Activated T-cell treated with anti-CD3 and anti-CD28 coated beads, Interleukin-2, amount 50 U/mL, for 24 hours (primary cell): ENCODE data around the gene C1QTNF9B.
"Not testable (repeated sequence)": the region's sequence is repeated elsewhere in the genome, so short reads cannot be mapped to it uniquely, and the experiment has no call there.

ENCODE experiments used
- DNase-seq: peaks from one replicate; pipeline ENCODE4 v3.0.0-alpha.2; 2020
- H3K27ac Mint-ChIP-seq: 2 replicates; pipeline ENCODE4 v1.8.0; 2020; ENCODE audit warnings: mild to moderate bottlenecking, mixed read lengths
- H3K27me3 Mint-ChIP-seq: 2 replicates; pipeline ENCODE4 v1.8.0; 2020; ENCODE audit warnings: mixed read lengths
- H3K36me3 Mint-ChIP-seq: 2 replicates; pipeline ENCODE4 v1.8.0; 2020; ENCODE audit warnings: low read depth, mixed read lengths
- H3K4me1 Mint-ChIP-seq: 2 replicates; pipeline ENCODE4 v1.8.0; 2020; ENCODE audit warnings: low read depth, mixed read lengths
- H3K4me3 Mint-ChIP-seq: 2 replicates; pipeline ENCODE4 v1.8.0; 2020; ENCODE audit warnings: mild to moderate bottlenecking, moderate library complexity, mixed read lengths
- H3K9me3 Mint-ChIP-seq: 2 replicates; pipeline ENCODE4 v1.8.0; 2020; ENCODE audit warnings: mixed read lengths

The C1QTNF9B gene

GRCh38 chr13:23909606-23910005 lies 12.3 kb upstream of the C1QTNF9B start:
- no peaks in the 10 kb centered on the region for H3K9me3 Mint-ChIP-seq
- H3K27ac Mint-ChIP-seq, result no peak overlapping the region
- H3K36me3 Mint-ChIP-seq, result no peaks in the 10 kb centered on the region
- H3K27me3 Mint-ChIP-seq, result peaks cover 41% of the 10 kb centered on the region
- H3K4me3 Mint-ChIP-seq, result no peak overlapping the region
- H3K4me1 Mint-ChIP-seq, result peaks cover 8% of the 10 kb centered on the region
- DNase-seq, result no peak

DNA sequence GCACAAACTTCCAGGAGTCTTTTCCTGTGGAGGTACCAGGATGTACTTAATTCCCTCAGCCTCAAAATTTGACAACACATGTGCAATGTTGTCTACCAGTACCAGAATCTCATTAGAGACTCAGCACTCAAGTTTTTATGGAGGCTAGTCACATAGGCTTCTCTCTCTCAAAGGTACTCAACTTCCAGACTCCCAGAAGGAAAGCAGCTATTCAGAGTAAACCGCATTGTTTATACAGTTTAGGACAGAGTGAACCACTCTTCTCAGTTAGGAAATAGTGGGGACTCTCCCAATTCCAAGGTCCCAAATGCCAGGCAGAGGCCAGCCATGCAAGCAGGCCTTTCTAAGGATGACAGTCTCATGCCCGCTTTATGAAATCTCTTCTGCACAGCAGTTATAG lies 8.5 kb upstream of the C1QTNF9B start:
- Mint-ChIP-seq H3K27me3 (peaks cover 58% of the 10 kb centered on the region), H3K9me3 (no peaks in the 10 kb centered on the region), H3K36me3 (no peaks in the 10 kb centered on the region), H3K4me1 (peaks cover 5% of the 10 kb centered on the region), H3K27ac (no peak overlapping the region), H3K4me3 (no peak overlapping the region)
- DNase-seq, result no peak

DNA sequence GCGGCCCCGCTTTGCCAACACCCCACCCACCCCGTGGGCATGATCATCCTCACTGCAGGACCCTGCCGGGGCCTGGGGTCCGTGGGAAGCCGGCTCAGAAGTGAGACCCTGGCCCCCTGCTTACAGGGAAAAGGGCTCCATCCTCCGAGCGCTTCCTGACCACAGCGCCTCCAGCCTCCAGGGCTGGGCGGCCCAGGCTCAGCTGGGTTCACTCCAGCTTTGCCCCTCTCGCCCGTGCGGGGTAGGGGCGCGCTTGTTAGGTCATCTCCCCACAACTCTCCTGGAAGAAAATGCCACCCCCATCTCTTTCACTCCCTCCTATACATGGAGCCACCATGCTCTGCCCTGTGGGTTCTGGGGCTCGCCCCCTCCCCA lies 6.6 kb upstream of the C1QTNF9B start:
- H3K27ac Mint-ChIP-seq, result no peak overlapping the region
- no peaks in the 10 kb centered on the region for H3K36me3 Mint-ChIP-seq
- DNase-seq, result no peak
- no peaks in the 10 kb centered on the region for H3K9me3 Mint-ChIP-seq
- peaks cover 57% of the 10 kb centered on the region for H3K27me3 Mint-ChIP-seq
- H3K4me1 Mint-ChIP-seq, result peaks cover 5% of the 10 kb centered on the region
- peak overlapping the region; percentile 23 for H3K4me3 Mint-ChIP-seq

- peak overlapping the region; percentile 23 for H3K4me3 Mint-ChIP-seq
- H3K27ac Mint-ChIP-seq, result no peak overlapping the region
- peaks cover 57% of the 10 kb centered on the region for H3K27me3 Mint-ChIP-seq
Measured at GRCh38 chr13:23902975-23903905, 5.9 kb upstream of the C1QTNF9B start.

GRCh38 chr13:23901365-23901764 lies 4.1 kb upstream of the C1QTNF9B start:
- DNase-seq, result no peak

More at GRCh38 chr13:23902975-23903905, 5.9 kb upstream of the C1QTNF9B start:
- H3K36me3 Mint-ChIP-seq, result no peaks in the 10 kb centered on the region
- no peaks in the 10 kb centered on the region for H3K9me3 Mint-ChIP-seq
- H3K4me1 Mint-ChIP-seq, result peaks cover 5% of the 10 kb centered on the region
- no peak for DNase-seq

GRCh38 chr13:23899555-23899954 lies 2.3 kb upstream of the C1QTNF9B start:
- DNase-seq, result no peak
- no peak overlapping the region for H3K27ac Mint-ChIP-seq
- no peak overlapping the region for H3K4me3 Mint-ChIP-seq
- peaks cover 40% of the 10 kb centered on the region for H3K27me3 Mint-ChIP-seq
- no peaks in the 10 kb centered on the region for H3K36me3 Mint-ChIP-seq
- H3K9me3 Mint-ChIP-seq, result no peaks in the 10 kb centered on the region
- H3K4me1 Mint-ChIP-seq, result peaks cover 5% of the 10 kb centered on the region

More at GRCh38 chr13:23901365-23901764, 4.1 kb upstream of the C1QTNF9B start:
- no peak overlapping the region for H3K27ac Mint-ChIP-seq
- H3K4me1 Mint-ChIP-seq, result peaks cover 5% of the 10 kb centered on the region
- H3K27me3 Mint-ChIP-seq, result peaks cover 50% of the 10 kb centered on the region
- H3K36me3 Mint-ChIP-seq, result no peaks in the 10 kb centered on the region
- no peak overlapping the region for H3K4me3 Mint-ChIP-seq
- H3K9me3 Mint-ChIP-seq, result no peaks in the 10 kb centered on the region

GRCh38 chr13:23898101-23898500 lies 799 bp upstream of the C1QTNF9B start:
- Mint-ChIP-seq H3K4me3 (no peak overlapping the region), H3K4me1 (peaks cover 3% of the 10 kb centered on the region), H3K9me3 (no peaks in the 10 kb centered on the region), H3K27me3 (peaks cover 29% of the 10 kb centered on the region), H3K36me3 (no peaks in the 10 kb centered on the region), H3K27ac (no peak overlapping the region)
- DNase-seq, result no peak

GRCh38 chr13:23894746-23895145 lies 2.6 kb downstream of the C1QTNF9B start:
- not testable (repeated sequence) for H3K4me1 Mint-ChIP-seq, H3K9me3 Mint-ChIP-seq, H3K27me3 Mint-ChIP-seq, H3K27ac Mint-ChIP-seq, H3K36me3 Mint-ChIP-seq, H3K4me3 Mint-ChIP-seq, DNase-seq

GRCh38 chr13:23893791-23894190 lies 3.5 kb downstream of the C1QTNF9B start:
- not testable (repeated sequence) for H3K36me3 Mint-ChIP-seq, H3K27ac Mint-ChIP-seq, H3K4me3 Mint-ChIP-seq, DNase-seq, H3K9me3 Mint-ChIP-seq, H3K27me3 Mint-ChIP-seq
- H3K4me1 Mint-ChIP-seq, result peaks cover 11% of the 10 kb centered on the region

GRCh38 chr13:23889615-23890607 lies 7.4 kb downstream of the C1QTNF9B start:
- H3K36me3 Mint-ChIP-seq, result peaks cover 8% of the 10 kb centered on the region
- no peaks in the 10 kb centered on the region for H3K27me3 Mint-ChIP-seq
- H3K27ac Mint-ChIP-seq, result peak overlapping the region; percentile 87
- H3K4me1 Mint-ChIP-seq, result peaks cover 29% of the 10 kb centered on the region
- peak overlapping the region; percentile 86 for H3K4me3 Mint-ChIP-seq
- no peak for DNase-seq
- no peaks in the 10 kb centered on the region for H3K9me3 Mint-ChIP-seq

GRCh38 chr13:23888658-23889614 lies 8.4 kb downstream of the C1QTNF9B start, which contains the start of gene MIPEP:
Gene MIPEP (minus strand): TSS chr13:23889400. CDS start chr13:23889320, 80 bp downstream.
- H3K27me3 Mint-ChIP-seq, result no peaks in the 10 kb centered on the region
- DNase-seq, result peak; percentile 95
- peak within 1 kb of the TSS; percentile 86 for H3K4me3 Mint-ChIP-seq
- peak within 1 kb of the TSS; percentile 87 for H3K27ac Mint-ChIP-seq
- peaks cover 31% of the 10 kb centered on the region for H3K4me1 Mint-ChIP-seq
- H3K36me3 Mint-ChIP-seq, result peaks cover 16% of the 10 kb centered on the region
- H3K9me3 Mint-ChIP-seq, result no peaks in the 10 kb centered on the region

- H3K4me1 Mint-ChIP-seq, result peaks cover 22% of the 10 kb centered on the region
- not testable (repeated sequence) for H3K9me3 Mint-ChIP-seq, H3K27me3 Mint-ChIP-seq, H3K27ac Mint-ChIP-seq, H3K4me3 Mint-ChIP-seq, DNase-seq
- H3K36me3 Mint-ChIP-seq, result peaks cover 50% of the 10 kb centered on the region
Measured at GRCh38 chr13:23884361-23884760, 12.9 kb downstream of the C1QTNF9B start.

GRCh38 chr13:23883255-23883654 lies 14.0 kb downstream of the C1QTNF9B start:
- no peak overlapping the region for H3K4me3 Mint-ChIP-seq

More at GRCh38 chr13:23883255-23883654, 14.0 kb downstream of the C1QTNF9B start:
- Mint-ChIP-seq H3K9me3 (no peaks in the 10 kb centered on the region), H3K4me1 (peaks cover 21% of the 10 kb centered on the region), H3K27ac (no peak overlapping the region), H3K27me3 (no peaks in the 10 kb centered on the region), H3K36me3 (peaks cover 56% of the 10 kb centered on the region)
- no peak for DNase-seq
